ENCODE measurements around the gene PPRC1.

PPRC1 gene

GRCh38 chr10:102191956-102192355 is 59.1 kb downstream of the PPRC1 start:
- Histone ChIP-seq H4K20me1 (ENCODE audit: insufficient read depth, low read length) (no peaks in the 10 kb centered on the region), H3K4me1 (ENCODE audit: insufficient read depth, low read length) (peaks cover 6% of the 10 kb centered on the region), H3K4me2 (ENCODE audit: insufficient read depth, low read length) (no peak overlapping the region), H2AFZ (ENCODE audit: low read depth, low read length) (no peak overlapping the region), H3K27ac (ENCODE audit: low read length) (no peak overlapping the region), H3K4me3 (ENCODE audit: low read depth in 1 of 2, low read length in 2 of 2) (no peak overlapping the region), H3K27me3 (ENCODE audit: insufficient read depth, low read length, poor library complexity) (no peaks in the 10 kb centered on the region), H3K9ac (ENCODE audit: low read depth, low read length) (no peak overlapping the region), H3K36me3 (ENCODE audit: insufficient read depth, low read length) (no peaks in the 10 kb centered on the region), H3K79me2 (ENCODE audit: insufficient read depth, low read length) (no peaks in the 10 kb centered on the region), H3K9me3 (ENCODE audit: insufficient read depth, low read length, severe bottlenecking) (no peaks in the 10 kb centered on the region)
- ATAC-seq (ENCODE audit: insufficient read depth, low read depth) (no peak), DNase-seq (no peak)
- TF ChIP-seq CTCF (IDR thresholded peaks at IDR 0.05; ENCODE audit: borderline replicate concordance, extremely low read depth, low read length, poor library complexity, severe bottlenecking) (no peak), EZH2 (IDR thresholded peaks at IDR 0.05; ENCODE audit: borderline replicate concordance, low read depth, low read length, severe bottlenecking) (no peak)

- Histone ChIP-seq H3K9ac (ENCODE audit: low read depth, low read length) (no peak overlapping the region), H3K4me2 (ENCODE audit: insufficient read depth, low read length) (no peak overlapping the region), H3K79me2 (ENCODE audit: insufficient read depth, low read length) (no peaks in the 10 kb centered on the region), H3K27me3 (ENCODE audit: insufficient read depth, low read length, poor library complexity) (no peaks in the 10 kb centered on the region), H3K4me3 (ENCODE audit: low read depth in 1 of 2, low read length in 2 of 2) (no peak overlapping the region), H3K36me3 (ENCODE audit: insufficient read depth, low read length) (no peaks in the 10 kb centered on the region), H2AFZ (ENCODE audit: low read depth, low read length) (no peak overlapping the region), H3K27ac (ENCODE audit: low read length) (no peak overlapping the region), H4K20me1 (ENCODE audit: insufficient read depth, low read length) (no peaks in the 10 kb centered on the region), H3K9me3 (ENCODE audit: insufficient read depth, low read length, severe bottlenecking) (no peaks in the 10 kb centered on the region), H3K4me1 (ENCODE audit: insufficient read depth, low read length) (no peaks in the 10 kb centered on the region)
- TF ChIP-seq CTCF (IDR thresholded peaks at IDR 0.05; ENCODE audit: borderline replicate concordance, extremely low read depth, low read length, poor library complexity, severe bottlenecking) (no peak), EZH2 (IDR thresholded peaks at IDR 0.05; ENCODE audit: borderline replicate concordance, low read depth, low read length, severe bottlenecking) (no peak)
- DNase-seq: no peak
- no peak for ATAC-seq (ENCODE audit: insufficient read depth, low read depth)
Observed at GRCh38 chr10:102195296-102195870, 62.5 kb downstream of the PPRC1 start.

GRCh38 chr10:102196893-102197292 is 64.1 kb downstream of the PPRC1 start:
- Histone ChIP-seq H3K27ac (ENCODE audit: low read length) (no peak overlapping the region), H3K4me2 (ENCODE audit: insufficient read depth, low read length) (no peak overlapping the region)
- ATAC-seq (ENCODE audit: insufficient read depth, low read depth): no peak

More at GRCh38 chr10:102196893-102197292, 64.1 kb downstream of the PPRC1 start:
- no peak overlapping the region for H3K4me3 ChIP-seq (ENCODE audit: low read depth in 1 of 2, low read length in 2 of 2)
- no peaks in the 10 kb centered on the region for H4K20me1 ChIP-seq (ENCODE audit: insufficient read depth, low read length)
- no peaks in the 10 kb centered on the region for H3K36me3 ChIP-seq (ENCODE audit: insufficient read depth, low read length)
- no peak for TF ChIP-seq EZH2 (IDR thresholded peaks at IDR 0.05; ENCODE audit: borderline replicate concordance, low read depth, low read length, severe bottlenecking)
- no peak for TF ChIP-seq CTCF (IDR thresholded peaks at IDR 0.05; ENCODE audit: borderline replicate concordance, extremely low read depth, low read length, poor library complexity, severe bottlenecking)
- H3K4me1 ChIP-seq (ENCODE audit: insufficient read depth, low read length): no peaks in the 10 kb centered on the region
- no peak overlapping the region for H2AFZ ChIP-seq (ENCODE audit: low read depth, low read length)
- no peaks in the 10 kb centered on the region for H3K79me2 ChIP-seq (ENCODE audit: insufficient read depth, low read length)
- H3K27me3 ChIP-seq (ENCODE audit: insufficient read depth, low read length, poor library complexity): peaks cover 4% of the 10 kb centered on the region
- H3K9ac ChIP-seq (ENCODE audit: low read depth, low read length): no peak overlapping the region
- H3K9me3 ChIP-seq (ENCODE audit: insufficient read depth, low read length, severe bottlenecking): no peaks in the 10 kb centered on the region
- no peak for DNase-seq

Measured in DND-41 (cell line).